Activated CD4-positive, CD25-positive, alpha-beta regulatory T cell (primary cell): ENCODE measurements around the gene METTL26.

Experiments
- DNase-seq, 4 experiments: peaks; one replicate each; lab custom pipeline; 2025; lab: John Stamatoyannopoulos, UW

Gene METTL26

DNA sequence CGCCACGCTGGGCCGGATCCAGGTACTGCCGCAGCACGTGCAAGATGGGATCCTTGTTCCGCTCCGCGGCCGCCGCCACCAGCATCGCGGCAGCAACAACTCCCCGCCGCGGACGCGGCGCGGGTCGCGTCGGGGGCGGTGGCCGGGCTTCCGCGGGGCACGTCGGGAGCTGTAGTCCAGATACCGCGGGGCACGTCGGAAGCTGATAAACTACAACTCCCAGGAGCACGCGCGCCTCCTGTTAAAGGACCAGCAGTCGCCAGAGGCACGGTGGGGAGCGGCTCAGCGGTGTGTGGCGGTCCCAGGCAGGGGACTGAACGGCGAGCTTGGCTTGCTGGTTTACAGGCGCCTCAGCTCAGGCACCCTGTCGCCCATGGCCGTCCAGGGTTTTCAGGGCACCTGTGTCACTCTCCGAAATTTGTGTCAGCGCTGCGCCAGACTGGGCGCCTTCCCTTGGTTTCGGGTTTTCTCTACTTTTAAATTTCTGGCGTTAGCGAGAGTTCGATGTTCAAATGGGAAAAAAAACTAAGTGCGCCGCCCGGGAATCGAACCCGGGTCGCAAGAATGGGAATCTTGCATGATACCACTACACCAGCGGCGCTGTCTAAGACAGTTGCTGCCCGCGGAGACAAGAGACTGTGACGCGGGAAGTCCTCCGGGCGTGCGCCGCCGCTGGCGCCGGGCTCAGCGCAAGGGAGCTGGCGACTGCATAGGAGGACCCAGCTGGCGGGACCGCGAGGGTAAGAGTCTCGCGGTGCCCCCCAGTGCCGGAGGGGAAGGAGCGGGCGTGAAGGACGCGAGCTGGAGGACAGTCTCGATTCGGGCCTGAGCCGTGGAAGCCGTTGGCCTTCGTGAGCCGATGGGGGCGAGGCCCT, at the start of gene METTL26:
METTL26 (minus strand) TSS at position 100 of the 875 bp plus-strand sequence; CDS start at position 85, 15 bp downstream.
- peak; percentile 83 to 89 (median 86) for DNase-seq

DNA sequence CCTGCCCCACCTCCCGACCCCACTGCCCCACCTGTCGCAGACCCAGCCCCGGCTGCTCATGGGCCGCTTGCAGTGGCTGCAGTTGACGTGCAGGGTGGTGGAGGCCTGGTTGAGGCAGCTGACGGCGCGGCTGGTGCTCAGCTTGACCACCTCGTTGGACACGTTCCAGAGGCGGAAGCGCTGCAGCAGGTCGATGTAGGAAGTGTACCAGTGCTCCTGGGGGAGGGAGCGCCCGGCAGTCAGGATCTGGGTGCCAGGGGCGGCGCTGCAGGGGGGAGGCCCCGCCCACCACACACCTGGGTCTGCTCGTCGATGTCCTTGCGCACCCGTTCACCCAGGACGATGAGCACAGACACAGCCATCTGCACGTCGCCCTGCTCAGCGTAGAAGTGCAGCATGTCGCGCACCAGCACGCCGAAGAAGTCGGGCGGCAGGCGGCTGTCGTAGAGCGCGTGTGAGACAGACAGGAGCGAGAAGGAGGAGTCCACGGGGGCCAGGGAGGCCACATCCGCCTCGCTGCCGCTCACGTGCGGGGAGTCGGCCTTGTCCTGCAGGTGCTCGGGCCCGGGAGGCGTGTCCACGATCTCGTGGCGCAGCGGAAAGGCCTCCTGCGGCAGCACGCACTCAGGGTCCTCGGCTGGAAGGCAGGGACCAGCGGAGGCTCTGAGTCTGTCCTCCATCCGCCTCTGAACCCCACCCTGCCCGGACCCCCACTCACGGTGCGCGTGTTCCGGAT, 49.0 kb upstream of the METTL26 start:
- no peak for DNase-seq

DNA sequence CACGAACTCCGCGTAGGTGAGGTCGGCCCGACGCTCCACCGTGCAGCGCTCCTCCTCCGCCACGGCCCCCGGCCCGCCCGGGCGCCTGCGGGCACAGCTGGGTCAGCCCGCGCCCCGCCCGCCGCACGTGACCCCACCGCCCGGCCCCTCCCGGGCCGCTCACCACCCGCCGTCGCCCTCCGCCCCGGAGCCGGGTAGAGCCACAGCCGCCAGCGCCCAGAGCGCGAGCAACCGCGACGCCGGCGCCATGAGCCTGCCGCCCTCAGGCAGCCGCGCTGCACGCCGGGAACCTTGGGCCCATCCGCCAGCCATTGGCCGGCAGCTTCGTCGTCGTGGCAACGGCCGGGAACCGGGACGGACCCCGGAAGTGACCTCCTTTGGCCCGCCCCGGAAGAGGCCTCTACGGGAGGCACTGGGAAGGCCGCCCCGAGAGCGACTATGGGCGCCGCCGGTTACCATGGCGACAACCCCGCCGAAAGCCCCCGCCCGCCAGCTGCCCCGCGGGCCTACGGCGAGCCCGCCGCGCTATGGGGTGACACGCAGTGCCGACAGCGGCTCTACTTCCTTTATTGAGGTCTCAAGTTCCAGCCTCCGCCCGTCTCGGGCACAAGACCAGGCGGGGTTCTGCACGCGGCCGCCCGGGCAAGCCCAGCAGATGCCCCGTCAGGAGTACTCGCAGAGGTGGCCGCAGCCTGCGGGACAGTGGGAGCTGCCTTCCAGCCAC, 48.1 kb upstream of the METTL26 start, which contains the start of gene JMJD8:
JMJD8 (minus strand) TSS at position 264 of the 724 bp plus-strand sequence; CDS start at position 249, 15 bp downstream.
- DNase-seq = peak; percentile 89 to 95 (median 94)

DNA sequence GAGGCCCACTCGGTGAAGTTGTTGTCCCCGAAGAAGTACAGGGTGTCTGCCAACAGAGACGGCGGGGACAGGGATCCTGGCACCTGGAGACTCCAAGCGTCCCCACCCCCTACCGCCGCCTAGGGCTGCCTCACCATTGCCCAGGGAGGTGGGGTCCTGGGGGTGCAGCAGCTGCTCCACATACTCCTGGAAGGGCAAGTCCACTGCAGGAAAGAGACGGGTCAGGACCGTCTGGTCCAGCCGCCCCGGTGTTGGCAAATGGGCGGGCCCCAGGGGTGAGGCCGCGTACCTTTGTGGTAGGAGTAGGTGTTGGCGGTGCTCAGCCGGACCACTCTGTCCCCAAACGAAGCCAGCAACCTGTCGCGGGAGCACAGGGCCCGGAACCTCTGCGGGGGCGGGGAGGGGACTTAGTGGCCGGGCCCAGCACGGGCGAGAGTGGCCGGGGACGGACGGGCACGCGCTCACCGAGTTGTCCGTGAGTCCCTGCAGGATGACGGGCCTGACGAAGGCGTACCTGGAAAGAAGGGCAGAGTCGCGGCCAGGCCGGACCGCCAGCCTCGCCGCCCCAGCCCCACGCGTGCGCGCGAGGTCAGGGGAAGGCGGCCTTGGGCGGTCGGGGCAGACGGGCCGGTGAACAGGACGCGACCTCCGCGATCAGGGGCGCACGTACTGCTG, 47.4 kb upstream of the METTL26 start:
- no peak for DNase-seq

DNA sequence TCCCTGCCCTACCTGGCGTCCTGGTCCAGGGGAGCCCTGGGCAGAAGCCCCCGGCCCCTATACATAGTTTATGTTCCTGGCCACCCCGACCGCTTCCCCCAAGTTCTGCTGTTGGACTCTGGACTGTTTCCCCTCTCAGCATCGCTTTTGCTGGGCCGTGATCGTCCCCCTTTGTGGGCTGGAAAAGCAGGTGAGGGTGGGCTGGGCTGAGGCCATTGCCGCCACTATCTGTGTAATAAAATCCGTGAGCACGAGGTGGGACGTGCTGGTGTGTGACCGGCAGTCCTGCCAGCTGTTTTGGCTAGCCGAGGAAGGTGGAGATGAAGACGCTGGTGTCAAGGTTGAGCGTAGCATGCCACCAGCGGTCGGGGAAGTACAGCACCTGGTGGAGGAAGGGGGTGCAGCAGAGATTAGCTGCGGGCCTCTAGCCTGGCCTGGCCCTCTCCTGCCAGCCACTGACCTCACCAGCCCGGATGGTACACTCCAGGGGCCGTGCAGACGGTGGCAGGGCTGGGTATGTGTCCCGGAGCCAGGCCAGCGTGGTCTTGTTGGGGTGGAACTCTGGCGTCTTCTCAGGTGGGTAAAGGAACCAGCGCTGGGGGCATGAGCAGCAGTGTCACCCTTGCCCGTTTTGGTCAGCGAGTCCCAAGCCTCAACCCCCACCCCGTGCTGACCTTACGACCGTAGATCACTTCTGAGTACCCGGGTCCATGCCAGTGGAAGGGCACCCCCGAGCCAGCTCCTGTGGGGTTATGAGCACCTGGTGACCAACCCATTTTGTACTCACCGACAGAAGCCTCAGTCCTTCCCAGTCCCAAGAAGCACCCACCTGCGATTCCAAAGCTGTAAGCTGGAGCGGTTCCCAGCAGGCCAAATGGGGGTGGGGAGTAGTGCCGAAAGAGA, 46.6 kb upstream of the METTL26 start:
- DNase-seq = no peak

DNA sequence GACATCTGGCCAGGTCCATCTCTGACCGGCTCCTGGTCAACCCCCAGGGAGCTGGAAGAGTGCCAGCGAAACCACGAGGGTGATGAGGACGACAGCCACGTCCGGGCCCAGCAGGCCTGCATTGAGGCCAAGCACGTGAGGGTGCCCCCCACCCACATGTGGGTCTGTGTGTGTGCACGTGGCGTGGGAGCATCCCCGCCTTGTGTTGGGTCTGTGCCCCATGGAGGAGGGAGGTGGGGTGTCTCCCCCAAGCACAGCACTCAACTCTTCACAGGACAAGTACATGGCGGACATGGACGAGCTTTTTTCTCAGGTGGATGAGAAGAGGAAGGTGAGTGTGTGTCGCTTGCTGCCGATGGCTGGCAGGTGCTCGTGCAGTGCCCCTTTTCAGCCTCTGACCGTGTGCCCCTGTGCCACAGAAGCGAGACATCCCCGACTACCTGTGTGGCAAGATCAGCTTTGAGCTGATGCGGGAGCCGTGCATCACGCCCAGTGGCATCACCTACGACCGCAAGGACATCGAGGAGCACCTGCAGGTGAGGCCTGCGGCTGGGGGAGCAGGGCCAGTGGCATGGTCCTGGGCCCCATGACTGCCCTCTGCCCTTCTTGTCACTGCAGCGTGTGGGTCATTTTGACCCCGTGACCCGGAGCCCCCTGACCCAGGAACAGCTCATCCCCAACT, 45.8 kb upstream of the METTL26 start:
- no peak for DNase-seq

GRCh38 chr16:680967-681745, 45.1 kb upstream of the METTL26 start:
- no peak for DNase-seq

DNA sequence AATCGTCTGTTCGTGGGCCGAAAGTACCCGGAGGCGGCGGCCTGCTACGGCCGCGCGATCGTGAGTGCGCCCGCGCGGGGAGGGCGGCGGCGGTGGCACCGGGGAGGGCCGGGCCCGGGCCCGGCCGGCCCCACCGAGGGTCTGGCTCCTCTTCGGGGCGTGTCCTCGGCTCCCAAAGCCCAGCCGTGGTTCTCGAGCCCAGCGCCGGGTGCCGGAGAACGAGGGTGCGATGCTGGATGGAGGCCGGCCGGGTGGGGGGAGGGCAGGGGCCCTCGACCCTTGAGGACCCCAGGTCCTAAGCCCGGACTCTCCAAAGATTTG, 44.5 kb upstream of the METTL26 start:
- DNase-seq = no peak

GRCh38 chr16:679814-680624, 43.9 kb upstream of the METTL26 start, which contains the start of gene STUB1:
TSS of gene STUB1 (plus strand) at chr16:680410. CDS start at chr16:680526, 116 bp downstream.
- peak; percentile 89 to 95 (median 94) for DNase-seq

GRCh38 chr16:678858-679813, 43.0 kb upstream of the METTL26 start:
- DNase-seq = no peak

DNA sequence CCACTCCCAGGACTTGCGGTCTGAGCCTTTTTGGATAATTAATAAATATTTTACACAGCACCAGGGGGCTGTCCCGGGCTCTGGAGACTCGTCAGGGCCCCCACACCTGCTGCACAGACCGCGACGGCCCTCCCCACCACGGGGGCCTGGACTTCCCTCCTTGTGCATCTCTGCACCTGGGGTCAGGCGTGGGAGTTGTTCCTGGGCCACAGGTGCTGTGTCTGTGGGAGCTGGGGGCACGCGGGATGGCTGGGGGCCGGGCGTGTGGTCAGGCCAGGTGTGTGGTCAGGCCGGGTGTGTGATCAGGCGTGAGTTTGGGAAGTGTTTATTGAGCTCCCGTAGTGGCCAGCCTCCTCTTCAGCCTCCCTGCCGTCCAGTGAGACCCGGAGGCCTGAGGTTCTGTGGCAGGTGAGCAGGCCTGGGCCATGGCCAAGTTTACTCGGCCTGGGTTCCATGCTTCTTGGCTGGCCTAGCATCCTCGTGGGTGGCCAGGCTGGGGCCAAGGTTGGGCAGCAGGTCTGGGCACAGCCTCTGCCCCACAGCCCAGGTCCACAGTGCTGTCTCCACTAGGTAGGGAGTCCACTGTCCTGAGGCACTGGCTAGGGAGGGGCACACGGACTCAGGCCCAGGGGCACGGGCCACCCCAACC, 42.2 kb upstream of the METTL26 start:
- DNase-seq = no peak

- DNase-seq = no peak
Measured at GRCh38 chr16:677316-678190, 41.4 kb upstream of the METTL26 start.

DNA sequence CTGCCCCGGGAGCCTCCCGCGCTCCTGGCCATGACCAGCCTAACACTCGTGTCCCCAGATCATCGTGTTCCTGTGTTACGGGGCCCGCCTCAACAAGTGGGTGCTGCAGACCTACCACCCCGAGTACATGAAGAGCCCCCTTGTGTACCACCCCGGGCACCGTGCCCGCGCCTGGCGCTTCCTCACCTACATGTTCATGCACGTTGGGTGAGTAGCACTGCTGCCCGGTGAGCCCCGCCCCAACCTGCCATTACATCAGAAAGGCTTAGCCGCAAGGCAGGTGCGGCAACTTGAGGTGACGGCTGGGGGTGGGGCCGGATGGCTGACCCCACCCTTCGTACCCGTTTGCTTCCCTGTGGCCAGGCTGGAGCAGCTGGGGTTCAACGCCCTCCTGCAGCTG, 40.8 kb upstream of the METTL26 start:
- DNase-seq = no peak

- DNase-seq = no peak
Measured at GRCh38 chr16:676565-676902, 40.4 kb upstream of the METTL26 start.

DNA sequence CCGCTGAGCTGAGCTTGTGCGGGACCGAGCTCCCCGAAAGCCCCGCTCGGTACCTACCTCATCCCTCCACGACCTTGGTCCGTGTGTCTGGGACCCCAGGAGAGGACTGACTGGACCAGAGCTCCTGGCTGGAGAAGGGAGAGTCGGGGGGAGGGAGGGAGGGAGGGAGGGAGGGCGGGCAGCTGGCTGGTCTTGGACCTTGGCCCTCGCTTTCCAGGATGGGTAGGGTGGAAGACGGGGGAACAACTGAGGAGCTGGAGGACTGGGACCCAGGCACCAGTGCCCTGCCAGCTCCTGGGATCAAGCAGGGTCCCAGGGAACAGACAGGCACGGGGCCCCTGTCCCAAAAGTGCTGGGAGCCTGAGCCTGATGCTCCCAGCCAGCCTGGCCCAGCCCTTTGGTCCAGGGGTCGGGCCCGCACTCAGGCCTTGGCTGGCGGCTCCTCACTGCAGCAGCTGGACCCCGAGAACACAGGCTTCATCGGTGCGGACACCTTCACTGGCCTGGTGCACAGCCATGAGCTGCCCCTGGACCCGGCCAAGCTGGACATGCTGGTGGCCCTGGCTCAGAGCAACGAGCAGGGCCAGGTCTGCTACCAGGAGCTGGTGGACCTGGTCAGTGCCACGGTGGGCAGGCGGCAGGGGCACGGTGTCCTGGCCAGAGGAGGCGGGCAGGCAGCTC, 39.9 kb upstream of the METTL26 start:
- no peak for DNase-seq
